ENCODE measurements around the gene PPP1R3F. TPM values are rescaled to one million over a fixed set of nuclear protein-coding genes. Genes with fewer than 3 reads are reported as not detected.
A peak's percentile ranks its signal among the peaks of the same experiment; 100 is the strongest.
"Not testable (repeated sequence)": the region's sequence is repeated elsewhere in the genome, so short reads cannot be mapped to it uniquely, and the experiment has no call there.

Gene PPP1R3F
- total RNA-seq, 2 donors from 2014 or later = 8.3 to 10.8 TPM

DNA sequence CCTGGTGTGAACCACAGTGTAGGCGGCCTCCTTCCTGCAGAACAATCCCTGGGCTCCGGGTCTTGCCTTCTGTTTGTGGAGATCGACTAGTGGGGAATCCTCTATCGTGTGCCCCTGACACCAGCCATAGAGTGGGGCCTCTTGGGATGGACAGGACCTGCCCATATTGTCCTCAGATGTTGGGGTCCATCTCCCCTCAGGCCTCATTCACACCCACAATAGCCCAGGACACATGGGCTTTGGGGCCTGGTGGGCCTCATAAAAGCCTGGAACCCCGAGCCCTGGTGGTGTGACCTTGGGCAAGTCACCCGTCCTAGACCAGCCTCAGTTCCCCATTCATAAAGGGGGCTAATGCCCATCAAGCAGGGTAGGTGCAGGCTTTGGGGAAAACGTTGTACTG, 20.6 kb downstream of the PPP1R3F start:
- Mint-ChIP-seq H3K36me3 (ENCODE audit: low read depth) (no peaks in the 10 kb centered on the region), H3K4me3 (no peak overlapping the region), H3K4me1 (peaks cover 10% of the 10 kb centered on the region), H3K27me3 (no peaks in the 10 kb centered on the region), H3K27ac (no peak overlapping the region)
- DNase-seq (no peak), ATAC-seq (no peak)
- no peaks in the 10 kb centered on the region for H3K9me3 ChIP-seq (ENCODE audit: control insufficient read depth, low read length, poor library complexity, severe bottlenecking)

DNA sequence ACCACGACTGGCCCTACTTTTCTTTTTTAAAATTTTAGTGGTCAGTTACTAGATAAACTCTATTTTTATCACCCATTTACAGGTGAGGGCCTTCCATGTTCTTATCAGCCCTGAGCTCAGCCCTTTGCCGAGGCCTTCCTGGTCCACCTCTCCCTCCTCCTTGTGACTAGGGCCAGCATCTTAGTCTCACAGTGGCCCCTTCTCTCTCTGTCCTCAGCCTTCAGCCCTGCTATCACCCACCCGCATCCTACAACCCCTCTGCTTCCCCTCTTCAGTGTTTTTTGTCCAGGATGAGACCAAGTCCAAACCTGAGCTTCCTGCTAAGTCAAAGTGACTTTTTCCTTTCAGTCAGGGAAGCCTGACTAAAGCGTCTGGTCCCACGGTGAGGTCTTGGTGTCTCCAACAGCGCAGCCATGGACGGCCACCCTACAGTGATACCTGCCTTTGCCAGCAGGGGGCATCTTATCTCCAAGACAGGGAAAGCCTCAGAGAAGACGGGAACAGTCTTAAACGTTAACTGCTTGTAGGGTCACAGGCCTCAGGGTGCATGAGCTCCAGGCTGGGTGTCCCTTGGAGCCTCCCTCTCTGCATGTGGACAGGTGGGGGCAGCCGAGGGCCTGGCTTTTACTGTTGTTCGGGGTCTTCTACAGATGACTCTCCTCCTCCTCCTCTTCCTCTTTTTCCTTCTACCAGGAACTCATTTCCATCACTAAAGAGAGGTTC, 22.2 kb downstream of the PPP1R3F start:
- DNase-seq (peak; percentile 37 to 56 (median 39)), ATAC-seq (peak; percentile 70)
- Mint-ChIP-seq H3K4me3 (no peak overlapping the region), H3K27ac (peak overlapping the region; percentile 92), H3K27me3 (no peaks in the 10 kb centered on the region), H3K36me3 (ENCODE audit: low read depth) (no peaks in the 10 kb centered on the region), H3K4me1 (peaks cover 12% of the 10 kb centered on the region)
- no peaks in the 10 kb centered on the region for H3K9me3 ChIP-seq (ENCODE audit: control insufficient read depth, low read length, poor library complexity, severe bottlenecking)

DNA sequence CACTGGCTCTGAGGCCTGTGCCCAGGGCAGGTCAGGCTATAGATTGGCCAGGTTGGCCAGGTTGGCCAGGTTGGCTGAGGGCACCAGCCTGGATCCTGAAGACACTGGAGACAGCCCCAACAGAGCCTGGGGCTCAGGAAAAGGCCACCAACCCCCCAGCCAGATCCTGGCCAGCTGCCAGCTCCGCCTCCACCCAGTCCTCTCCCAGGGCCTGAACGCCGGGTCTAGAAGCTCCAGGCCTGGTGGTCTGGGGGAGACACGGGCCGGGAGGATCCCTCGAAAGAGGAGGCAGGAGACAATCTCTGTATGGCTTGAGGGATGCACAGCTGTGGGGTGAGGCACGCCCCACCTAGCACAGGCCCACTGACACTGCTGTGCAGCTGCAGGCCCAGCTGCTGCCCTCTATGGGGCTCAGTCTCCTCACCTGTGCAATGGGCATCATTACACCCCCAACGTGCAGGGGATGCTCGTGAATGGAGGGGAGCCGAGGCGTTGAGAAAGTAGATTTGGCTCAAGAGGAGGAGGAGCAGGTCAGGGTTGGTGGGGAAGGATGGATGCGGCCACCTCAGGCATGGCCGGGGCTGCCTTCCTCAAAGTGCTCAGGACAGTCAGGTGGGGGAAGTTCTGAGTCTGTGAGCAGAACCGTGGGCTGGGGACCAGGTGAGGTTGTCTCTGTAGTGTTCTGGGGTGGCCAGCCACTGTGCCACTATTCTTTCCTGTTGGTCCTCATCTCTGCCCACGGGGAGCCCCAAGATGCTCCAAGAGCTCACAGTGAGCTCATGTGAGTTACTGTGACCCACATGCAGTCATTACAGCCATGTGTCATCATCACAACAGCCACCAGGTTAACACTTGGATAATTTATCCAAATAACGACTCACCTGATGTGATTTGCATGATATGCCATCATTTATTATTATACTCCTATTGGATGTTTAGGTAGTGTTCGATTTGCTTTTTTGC, 23.1 kb downstream of the PPP1R3F start:
- Mint-ChIP-seq H3K4me1 (peaks cover 13% of the 10 kb centered on the region), H3K36me3 (ENCODE audit: low read depth) (no peaks in the 10 kb centered on the region), H3K27ac (peak overlapping the region; percentile 92), H3K27me3 (no peaks in the 10 kb centered on the region), H3K4me3 (no peak overlapping the region)
- ATAC-seq (no peak), DNase-seq (no peak)
- H3K9me3 ChIP-seq (ENCODE audit: control insufficient read depth, low read length, poor library complexity, severe bottlenecking) = no peaks in the 10 kb centered on the region

GRCh38 chrX:49299293-49299692, 29.7 kb downstream of the PPP1R3F start:
- DNase-seq; H3K27me3 Mint-ChIP-seq; H3K4me3 Mint-ChIP-seq; H3K36me3 Mint-ChIP-seq (ENCODE audit: low read depth); H3K27ac Mint-ChIP-seq; ATAC-seq; H3K4me1 Mint-ChIP-seq; H3K9me3 ChIP-seq (ENCODE audit: control insufficient read depth, low read length, poor library complexity, severe bottlenecking): not testable (repeated sequence)

DNA sequence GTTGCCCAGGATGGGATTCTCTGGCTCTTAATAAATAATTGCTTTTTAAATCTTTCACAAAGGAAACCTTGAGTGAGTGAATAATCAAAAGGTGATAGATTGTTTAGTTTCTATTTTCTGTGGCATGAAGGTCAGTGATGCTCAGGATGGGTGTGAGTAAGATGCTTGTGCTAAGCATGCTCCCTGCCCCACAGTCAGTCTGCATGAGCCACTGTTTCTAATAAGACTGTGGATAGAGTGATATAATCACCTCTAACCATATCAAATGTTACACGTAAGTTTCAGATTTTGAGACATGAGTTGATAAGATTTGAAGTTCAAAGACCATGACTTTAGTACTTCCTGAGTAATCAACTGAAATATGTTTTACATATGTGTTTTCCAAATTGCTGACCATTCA, 31.1 kb downstream of the PPP1R3F start:
- Mint-ChIP-seq H3K4me3 (no peak overlapping the region), H3K27ac (no peak overlapping the region), H3K36me3 (ENCODE audit: low read depth) (peaks cover 4% of the 10 kb centered on the region), H3K4me1 (peaks cover 2% of the 10 kb centered on the region), H3K27me3 (no peaks in the 10 kb centered on the region)
- DNase-seq (no peak), ATAC-seq (no peak)
- no peaks in the 10 kb centered on the region for H3K9me3 ChIP-seq (ENCODE audit: control insufficient read depth, low read length, poor library complexity, severe bottlenecking)

- Mint-ChIP-seq H3K36me3 (ENCODE audit: low read depth) (peaks cover 4% of the 10 kb centered on the region), H3K4me3 (no peak within 1 kb of the TSS), H3K27me3 (no peaks in the 10 kb centered on the region), H3K4me1 (no peaks in the 10 kb centered on the region), H3K27ac (no peak within 1 kb of the TSS)
- no peak for ATAC-seq
- no peaks in the 10 kb centered on the region for H3K9me3 ChIP-seq (ENCODE audit: control insufficient read depth, low read length, poor library complexity, severe bottlenecking)
- no peak for DNase-seq
Measured at GRCh38 chrX:49303346-49303745, 33.8 kb downstream of the PPP1R3F start, which contains the start of gene GAGE10. TSS of gene GAGE10 (plus strand) at chrX:49303646. CDS start at chrX:49304860, 1,214 bp downstream.

- peaks cover 13% of the 10 kb centered on the region for H3K4me1 Mint-ChIP-seq
- DNase-seq; H3K27me3 Mint-ChIP-seq; ATAC-seq; H3K36me3 Mint-ChIP-seq (ENCODE audit: low read depth); H3K9me3 ChIP-seq (ENCODE audit: control insufficient read depth, low read length, poor library complexity, severe bottlenecking): not testable (repeated sequence)
- H3K27ac Mint-ChIP-seq = peak overlapping the region; percentile 97
- peak overlapping the region; percentile 15 for H3K4me3 Mint-ChIP-seq
Measured at GRCh38 chrX:49307775-49308174, 38.2 kb downstream of the PPP1R3F start.

- peaks cover 13% of the 10 kb centered on the region for H3K4me1 Mint-ChIP-seq
- DNase-seq (no peak), ATAC-seq (peak; percentile 58)
- peak overlapping the region; percentile 94 for H3K4me3 Mint-ChIP-seq
- no peaks in the 10 kb centered on the region for H3K9me3 ChIP-seq (ENCODE audit: control insufficient read depth, low read length, poor library complexity, severe bottlenecking)
- no peaks in the 10 kb centered on the region for H3K27me3 Mint-ChIP-seq
- H3K36me3 Mint-ChIP-seq (ENCODE audit: low read depth) = peaks cover 2% of the 10 kb centered on the region
- H3K27ac Mint-ChIP-seq = peak overlapping the region; percentile 97
Measured at GRCh38 chrX:49308604-49309269, 39.1 kb downstream of the PPP1R3F start.

DNA sequence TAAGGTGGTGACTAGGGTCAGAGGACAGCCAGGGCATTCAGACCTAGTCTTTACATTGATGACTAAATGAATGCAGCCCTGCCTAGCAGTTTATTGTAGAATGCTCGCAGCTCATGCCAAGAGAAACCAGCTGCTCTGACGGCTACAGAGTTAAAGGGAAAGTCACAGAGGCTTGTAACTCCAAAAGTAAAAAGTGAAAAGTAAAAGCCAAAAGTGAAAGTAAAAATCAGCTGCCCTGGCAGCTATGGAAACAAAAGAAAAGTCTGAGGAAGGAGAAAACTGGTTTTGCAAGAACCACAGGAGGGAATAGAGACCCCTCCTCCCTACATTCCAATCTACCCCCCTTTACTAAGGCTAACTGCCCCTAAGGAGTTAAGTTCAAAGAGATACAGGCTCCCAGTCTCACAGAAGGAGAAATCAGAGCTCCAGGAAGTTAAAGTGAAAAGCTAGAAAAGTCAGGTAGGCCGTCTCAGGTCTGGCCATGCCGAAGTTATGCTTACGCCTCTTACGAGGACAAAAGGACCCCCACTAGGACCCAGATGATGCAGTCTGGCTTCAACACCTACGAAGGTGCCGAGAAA, 39.9 kb downstream of the PPP1R3F start:
- Mint-ChIP-seq H3K27me3 (no peaks in the 10 kb centered on the region), H3K36me3 (ENCODE audit: low read depth) (peaks cover 2% of the 10 kb centered on the region), H3K4me1 (peaks cover 13% of the 10 kb centered on the region), H3K27ac (peak overlapping the region; percentile 97), H3K4me3 (peak overlapping the region; percentile 94)
- H3K9me3 ChIP-seq (ENCODE audit: control insufficient read depth, low read length, poor library complexity, severe bottlenecking) = no peaks in the 10 kb centered on the region
- peak; percentile 60 for ATAC-seq
- DNase-seq = no peak

GRCh38 chrX:49310371-49310770, 40.8 kb downstream of the PPP1R3F start:
- no peak for ATAC-seq
- peak overlapping the region; percentile 67 for H3K4me3 Mint-ChIP-seq
- peak overlapping the region; percentile 97 for H3K27ac Mint-ChIP-seq

GRCh38 chrX:49312176-49312575, 42.6 kb downstream of the PPP1R3F start:
- Mint-ChIP-seq H3K36me3 (ENCODE audit: low read depth) (peaks cover 2% of the 10 kb centered on the region), H3K4me3 (no peak overlapping the region), H3K27ac (no peak overlapping the region), H3K27me3 (no peaks in the 10 kb centered on the region), H3K4me1 (peaks cover 13% of the 10 kb centered on the region)
- ATAC-seq (no peak), DNase-seq (no peak)
- H3K9me3 ChIP-seq (ENCODE audit: control insufficient read depth, low read length, poor library complexity, severe bottlenecking) = no peaks in the 10 kb centered on the region

More at GRCh38 chrX:49310371-49310770, 40.8 kb downstream of the PPP1R3F start:
- Mint-ChIP-seq H3K27me3 (no peaks in the 10 kb centered on the region), H3K4me1 (peaks cover 13% of the 10 kb centered on the region), H3K36me3 (ENCODE audit: low read depth) (peaks cover 2% of the 10 kb centered on the region)
- no peak for DNase-seq
- H3K9me3 ChIP-seq (ENCODE audit: control insufficient read depth, low read length, poor library complexity, severe bottlenecking) = no peaks in the 10 kb centered on the region

DNA sequence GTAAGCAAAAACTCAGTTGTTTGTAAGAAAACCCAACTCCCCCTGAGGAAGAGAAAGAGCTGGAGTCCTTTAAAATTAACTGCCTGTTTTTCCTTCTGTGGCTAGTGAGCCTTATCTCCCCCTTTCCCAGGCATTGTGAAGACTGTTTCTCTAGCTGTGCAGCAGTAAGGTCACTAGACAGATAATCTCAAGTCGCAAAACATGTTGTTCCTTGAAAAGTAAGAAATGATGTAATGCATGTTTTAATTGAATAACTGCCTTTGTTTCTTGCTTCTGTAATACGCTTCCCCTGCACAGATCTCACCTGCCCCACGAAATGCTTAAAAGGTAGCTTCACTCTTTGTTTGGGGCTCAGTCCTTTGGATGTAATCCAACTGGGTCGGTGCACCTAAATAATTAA, 46.5 kb downstream of the PPP1R3F start:
- ATAC-seq (no peak), DNase-seq (no peak)
- no peaks in the 10 kb centered on the region for H3K36me3 Mint-ChIP-seq (ENCODE audit: low read depth)
- H3K4me1 Mint-ChIP-seq = no peaks in the 10 kb centered on the region
- no peak overlapping the region for H3K4me3 Mint-ChIP-seq
- H3K27ac Mint-ChIP-seq = no peak overlapping the region
- no peaks in the 10 kb centered on the region for H3K9me3 ChIP-seq (ENCODE audit: control insufficient read depth, low read length, poor library complexity, severe bottlenecking)
- H3K27me3 Mint-ChIP-seq = no peaks in the 10 kb centered on the region

GRCh38 chrX:49321737-49322136, 52.1 kb downstream of the PPP1R3F start, which contains the start of gene GAGE12J:
TSS of gene GAGE12J (plus strand) at chrX:49322037. CDS start at chrX:49323194, 1,157 bp downstream.
- H3K27me3 Mint-ChIP-seq; H3K36me3 Mint-ChIP-seq (ENCODE audit: low read depth): not testable (repeated sequence)

More at GRCh38 chrX:49321737-49322136, 52.1 kb downstream of the PPP1R3F start, which contains the start of gene GAGE12J:
- not testable (repeated sequence) for DNase-seq; ATAC-seq; H3K4me3 Mint-ChIP-seq; H3K27ac Mint-ChIP-seq; H3K4me1 Mint-ChIP-seq; H3K9me3 ChIP-seq (ENCODE audit: control insufficient read depth, low read length, poor library complexity, severe bottlenecking)
